ENCODE data around the gene IL25. TPM values are rescaled to one million over a fixed set of nuclear protein-coding genes. Genes with fewer than 3 reads are reported as not detected.

IL25 gene
- polyA plus RNA-seq, 1 of the 3 experiments (the other 2 are of a cell fraction) = not detected

- no peak for TF ChIP-seq PBX3 (IDR thresholded peaks at IDR 0.05)
Measured at GRCh38 chr14:23358042-23358441, 14.6 kb upstream of the IL25 start (continued).

GRCh38 chr14:23358553-23359166, 13.9 kb upstream of the IL25 start:
- no peak for TF ChIP-seq YY1 (IDR thresholded peaks at IDR 0.05; ENCODE audit: low read depth)
- no peak for TF ChIP-seq JUND (IDR thresholded peaks at IDR 0.05)
- TF ChIP-seq PBX3 (IDR thresholded peaks at IDR 0.05) = no peak
- Histone ChIP-seq H2AFZ (ENCODE audit: low read depth) (no peak overlapping the region), H3K36me3 (replicated peaks in 1 of 2; ENCODE audit: control insufficient read depth in 1 of 2, insufficient read depth in 2 of 2, low read length in 1 of 2) (peaks cover 0 to 2% of the 10 kb centered on the region in 2 experiments), H3K4me2 (no peak overlapping the region), H3K27ac (ENCODE audit: low read depth in 2 of 2, low read length in 1 of 2) (no peak overlapping the region), H3K9me3 (no peaks in the 10 kb centered on the region), H3K4me3 (ENCODE audit: low read depth in 2 of 2, low read length in 1 of 2) (no peak overlapping the region), H3K4me1 (ENCODE audit: control insufficient read depth in 1 of 2, insufficient read depth in 2 of 2, low read depth in 1 of 2, low read length in 1 of 2) (no peaks in the 10 kb centered on the region; a peak in 2 of 4 replicates), H3K9ac (no peak overlapping the region), H3K27me3 (ENCODE audit: insufficient read depth) (no peaks in the 10 kb centered on the region), H4K20me1 (ENCODE audit: insufficient read depth) (no peaks in the 10 kb centered on the region), H3K9me2 (no peaks in the 10 kb centered on the region), H3K79me2 (ENCODE audit: insufficient read depth) (no peaks in the 10 kb centered on the region), H3F3A (replicated peaks; ENCODE audit: insufficient read depth) (no peaks in the 10 kb centered on the region)
- no peak for DNase-seq
- ChIA-PET POLR2A (no interaction called here), CTCF (interaction anchor here (1.7 to 6.4 kb wide), 3 partner anchors 13 to 22 kb away, joined by 4 to 42 read pairs (median 8); no protein-coding TSS in a partner anchor)
- 95% methylated on average over 11 of the region's 12 CpGs for WGBS (ENCODE audit: low lambda C conversion rate)

- ChIA-PET CTCF (interaction anchor here (1.7 to 6.4 kb wide), 4 partner anchors 13 to 32 kb away, joined by 4 to 42 read pairs (median 9); no protein-coding TSS in a partner anchor), POLR2A (interaction anchor here (1.1 to 1.2 kb wide), 2 partner anchors 38 to 57 kb away, joined by 4 read pairs; partner anchors contain the start of gene PABPN1)
- Histone ChIP-seq H3K9me2 (no peaks in the 10 kb centered on the region), H3K79me2 (ENCODE audit: insufficient read depth) (no peaks in the 10 kb centered on the region), H3K27ac (ENCODE audit: low read depth in 2 of 2, low read length in 1 of 2) (no peak overlapping the region), H2AFZ (ENCODE audit: low read depth) (no peak overlapping the region), H3K4me1 (ENCODE audit: control insufficient read depth in 1 of 2, insufficient read depth in 2 of 2, low read depth in 1 of 2, low read length in 1 of 2) (peaks cover 0 to 5% of the 10 kb centered on the region in 2 experiments; a peak in 2 of 4 replicates), H3K9ac (no peak overlapping the region), H3K27me3 (ENCODE audit: insufficient read depth) (no peaks in the 10 kb centered on the region), H3F3A (replicated peaks; ENCODE audit: insufficient read depth) (no peaks in the 10 kb centered on the region), H3K9me3 (no peaks in the 10 kb centered on the region), H3K4me3 (ENCODE audit: low read depth in 2 of 2, low read length in 1 of 2) (no peak overlapping the region), H3K4me2 (no peak overlapping the region), H4K20me1 (ENCODE audit: insufficient read depth) (no peaks in the 10 kb centered on the region), H3K36me3 (replicated peaks in 1 of 2; ENCODE audit: control insufficient read depth in 1 of 2, insufficient read depth in 2 of 2, low read length in 1 of 2) (peaks cover 0 to 2% of the 10 kb centered on the region in 2 experiments)
- TF ChIP-seq SMC3 (IDR thresholded peaks at IDR 0.05; ENCODE audit: low read depth, low read length) (no peak), RXRA (IDR thresholded peaks at IDR 0.05; ENCODE audit: borderline replicate concordance, low read depth) (no peak), ELF1 (IDR thresholded peaks at IDR 0.05) (no peak), TEAD4 (IDR thresholded peaks at IDR 0.05; ENCODE audit: borderline replicate concordance, insufficient read depth) (no peak), NRF1 (IDR thresholded peaks at IDR 0.05; ENCODE audit: low read depth, low read length) (no peak), FOXM1 (IDR thresholded peaks at IDR 0.05; ENCODE audit: low read depth) (no peak), MEF2A (IDR thresholded peaks at IDR 0.05; ENCODE audit: borderline replicate concordance, low read depth) (no peak), RCOR1 (IDR thresholded peaks at IDR 0.05; ENCODE audit: low read length) (no peak), RFX5 (IDR thresholded peaks at IDR 0.05; ENCODE audit: low read length) (no peak), GABPA (IDR thresholded peaks at IDR 0.05; ENCODE audit: low read depth) (no peak), CHD2 (IDR thresholded peaks at IDR 0.05; ENCODE audit: low read length, partially characterized antibody) (no peak), IRF3 (IDR thresholded peaks at IDR 0.05; ENCODE audit: low read depth, low read length) (no peak), YY1 (IDR thresholded peaks at IDR 0.05; ENCODE audit: low read depth) (no peak)
- WGBS (ENCODE audit: low lambda C conversion rate) = 91% methylated on average over 5 of the region's 11 CpGs
- no peak for DNase-seq
Measured at GRCh38 chr14:23359167-23359626, 13.4 kb upstream of the IL25 start.
